WTC11 (cell line): ENCODE measurements around the gene STIM2.

Experiments used
- CREB1 ChIP-seq: sonication (generic); formaldehyde crosslinking; IDR thresholded peaks from 2 replicates; pipeline ENCODE4 v1.8.0; 2023; ENCODE audit warnings: mild to moderate bottlenecking, missing genetic modification reagents
- CREM ChIP-seq: sonication (generic); formaldehyde crosslinking; IDR thresholded peaks from 2 replicates; pipeline ENCODE4 v1.8.1; 2022; ENCODE audit warnings: mild to moderate bottlenecking, missing genetic modification reagents, moderate library complexity
- FOXJ3 ChIP-seq: sonication (generic); formaldehyde crosslinking; IDR thresholded peaks from 2 replicates; pipeline ENCODE4 v1.9.0; 2021; ENCODE audit warnings: missing genetic modification reagents, mild to moderate bottlenecking, borderline replicate concordance
- MYBL2 ChIP-seq: sonication (generic); formaldehyde crosslinking; IDR thresholded peaks from 2 replicates; pipeline ENCODE4 v1.8.1; 2023; ENCODE audit warnings: mild to moderate bottlenecking, moderate library complexity, missing genetic modification reagents
- NFATC4 ChIP-seq: fragments of 250-450 bp; sonication (Bioruptor Pico); IDR thresholded peaks from 2 replicates; pipeline ENCODE4 v1.9.0; 2021; ENCODE audit warnings: mild to moderate bottlenecking
- NFE2L1 ChIP-seq: sonication (generic); formaldehyde crosslinking; IDR thresholded peaks from 2 replicates; pipeline ENCODE4 v1.8.1; 2023; ENCODE audit warnings: missing genetic modification reagents
- NR1H2 ChIP-seq: sonication (generic); formaldehyde crosslinking; IDR thresholded peaks from 2 replicates; pipeline ENCODE4 v1.9.0; 2021; ENCODE audit warnings: mild to moderate bottlenecking, moderate library complexity, missing genetic modification reagents
- SMAD3 ChIP-seq: sonication (generic); formaldehyde crosslinking; IDR thresholded peaks from 2 replicates; pipeline ENCODE4 v1.8.0; 2022; ENCODE audit warnings: missing genetic modification reagents, mild to moderate bottlenecking, borderline replicate concordance
- SP1 ChIP-seq: sonication (generic); formaldehyde crosslinking; conservative IDR thresholded peaks from 2 replicates; pipeline ENCODE4 v1.8.1; 2022; ENCODE audit warnings: missing genetic modification reagents
- ZNF263 ChIP-seq: sonication (generic); formaldehyde crosslinking; IDR thresholded peaks from 2 replicates; pipeline ENCODE4 v1.8.1; 2022; ENCODE audit warnings: low read depth, mild to moderate bottlenecking, moderate library complexity, missing genetic modification reagents
- TF ChIP-seq, protein P1 (sequence below): sonication (generic); formaldehyde crosslinking; IDR thresholded peaks from 2 replicates; pipeline ENCODE4 v1.8.1; 2022; ENCODE audit warnings: low read depth, missing genetic modification reagents, borderline replicate concordance
- TF ChIP-seq, protein P2 (sequence below): fragments of 200-600 bp; IDR thresholded peaks from 2 replicates; pipeline ENCODE4 v1.8.0; 2022; ENCODE audit warnings: antibody characterized with exemption
- TF ChIP-seq, protein P3 (sequence below): sonication (generic); formaldehyde crosslinking; IDR thresholded peaks from 2 replicates; pipeline ENCODE4 v1.8.0; 2023; ENCODE audit warnings: missing genetic modification reagents, mild to moderate bottlenecking, borderline replicate concordance
- TF ChIP-seq, protein P4 (sequence below): sonication (generic); formaldehyde crosslinking; IDR thresholded peaks from 2 replicates; pipeline ENCODE4 v1.8.0; 2022; ENCODE audit warnings: mild to moderate bottlenecking, missing genetic modification reagents

DNA sequence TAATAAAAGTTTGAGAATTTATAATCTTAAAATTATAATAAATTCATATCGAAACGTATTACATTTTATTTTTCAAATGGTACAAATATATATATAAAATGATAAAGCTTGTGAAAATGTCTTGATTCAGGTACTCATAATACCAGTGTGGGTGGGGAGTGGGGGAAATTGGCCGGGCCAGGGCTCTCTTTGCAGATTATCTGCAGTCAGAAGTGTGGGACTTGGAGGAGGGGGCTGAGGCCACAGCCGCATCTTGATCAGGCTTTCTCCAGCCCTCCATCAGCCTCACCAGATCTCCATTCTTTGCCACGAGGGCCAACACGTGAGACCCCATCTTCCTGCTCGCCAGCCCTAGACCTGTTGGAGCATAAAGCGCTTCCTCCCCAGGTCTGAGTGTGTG lies 86.7 kb downstream of the STIM2 start:
- TF ChIP-seq MYBL2 (CRISPR knock-in tag): no peak
- TF ChIP-seq, protein P1, sequence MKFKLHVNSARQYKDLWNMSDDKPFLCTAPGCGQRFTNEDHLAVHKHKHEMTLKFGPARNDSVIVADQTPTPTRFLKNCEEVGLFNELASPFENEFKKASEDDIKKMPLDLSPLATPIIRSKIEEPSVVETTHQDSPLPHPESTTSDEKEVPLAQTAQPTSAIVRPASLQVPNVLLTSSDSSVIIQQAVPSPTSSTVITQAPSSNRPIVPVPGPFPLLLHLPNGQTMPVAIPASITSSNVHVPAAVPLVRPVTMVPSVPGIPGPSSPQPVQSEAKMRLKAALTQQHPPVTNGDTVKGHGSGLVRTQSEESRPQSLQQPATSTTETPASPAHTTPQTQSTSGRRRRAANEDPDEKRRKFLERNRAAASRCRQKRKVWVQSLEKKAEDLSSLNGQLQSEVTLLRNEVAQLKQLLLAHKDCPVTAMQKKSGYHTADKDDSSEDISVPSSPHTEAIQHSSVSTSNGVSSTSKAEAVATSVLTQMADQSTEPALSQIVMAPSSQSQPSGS (CRISPR knock-in tag): no peak
- TF ChIP-seq ZNF263 (CRISPR knock-in tag): no peak
- TF ChIP-seq, protein P2, sequence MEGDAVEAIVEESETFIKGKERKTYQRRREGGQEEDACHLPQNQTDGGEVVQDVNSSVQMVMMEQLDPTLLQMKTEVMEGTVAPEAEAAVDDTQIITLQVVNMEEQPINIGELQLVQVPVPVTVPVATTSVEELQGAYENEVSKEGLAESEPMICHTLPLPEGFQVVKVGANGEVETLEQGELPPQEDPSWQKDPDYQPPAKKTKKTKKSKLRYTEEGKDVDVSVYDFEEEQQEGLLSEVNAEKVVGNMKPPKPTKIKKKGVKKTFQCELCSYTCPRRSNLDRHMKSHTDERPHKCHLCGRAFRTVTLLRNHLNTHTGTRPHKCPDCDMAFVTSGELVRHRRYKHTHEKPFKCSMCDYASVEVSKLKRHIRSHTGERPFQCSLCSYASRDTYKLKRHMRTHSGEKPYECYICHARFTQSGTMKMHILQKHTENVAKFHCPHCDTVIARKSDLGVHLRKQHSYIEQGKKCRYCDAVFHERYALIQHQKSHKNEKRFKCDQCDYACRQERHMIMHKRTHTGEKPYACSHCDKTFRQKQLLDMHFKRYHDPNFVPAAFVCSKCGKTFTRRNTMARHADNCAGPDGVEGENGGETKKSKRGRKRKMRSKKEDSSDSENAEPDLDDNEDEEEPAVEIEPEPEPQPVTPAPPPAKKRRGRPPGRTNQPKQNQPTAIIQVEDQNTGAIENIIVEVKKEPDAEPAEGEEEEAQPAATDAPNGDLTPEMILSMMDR: no peak
- no peak for TF ChIP-seq NR1H2 (CRISPR knock-in tag)
- TF ChIP-seq FOXJ3: no peak
- TF ChIP-seq, protein P3, sequence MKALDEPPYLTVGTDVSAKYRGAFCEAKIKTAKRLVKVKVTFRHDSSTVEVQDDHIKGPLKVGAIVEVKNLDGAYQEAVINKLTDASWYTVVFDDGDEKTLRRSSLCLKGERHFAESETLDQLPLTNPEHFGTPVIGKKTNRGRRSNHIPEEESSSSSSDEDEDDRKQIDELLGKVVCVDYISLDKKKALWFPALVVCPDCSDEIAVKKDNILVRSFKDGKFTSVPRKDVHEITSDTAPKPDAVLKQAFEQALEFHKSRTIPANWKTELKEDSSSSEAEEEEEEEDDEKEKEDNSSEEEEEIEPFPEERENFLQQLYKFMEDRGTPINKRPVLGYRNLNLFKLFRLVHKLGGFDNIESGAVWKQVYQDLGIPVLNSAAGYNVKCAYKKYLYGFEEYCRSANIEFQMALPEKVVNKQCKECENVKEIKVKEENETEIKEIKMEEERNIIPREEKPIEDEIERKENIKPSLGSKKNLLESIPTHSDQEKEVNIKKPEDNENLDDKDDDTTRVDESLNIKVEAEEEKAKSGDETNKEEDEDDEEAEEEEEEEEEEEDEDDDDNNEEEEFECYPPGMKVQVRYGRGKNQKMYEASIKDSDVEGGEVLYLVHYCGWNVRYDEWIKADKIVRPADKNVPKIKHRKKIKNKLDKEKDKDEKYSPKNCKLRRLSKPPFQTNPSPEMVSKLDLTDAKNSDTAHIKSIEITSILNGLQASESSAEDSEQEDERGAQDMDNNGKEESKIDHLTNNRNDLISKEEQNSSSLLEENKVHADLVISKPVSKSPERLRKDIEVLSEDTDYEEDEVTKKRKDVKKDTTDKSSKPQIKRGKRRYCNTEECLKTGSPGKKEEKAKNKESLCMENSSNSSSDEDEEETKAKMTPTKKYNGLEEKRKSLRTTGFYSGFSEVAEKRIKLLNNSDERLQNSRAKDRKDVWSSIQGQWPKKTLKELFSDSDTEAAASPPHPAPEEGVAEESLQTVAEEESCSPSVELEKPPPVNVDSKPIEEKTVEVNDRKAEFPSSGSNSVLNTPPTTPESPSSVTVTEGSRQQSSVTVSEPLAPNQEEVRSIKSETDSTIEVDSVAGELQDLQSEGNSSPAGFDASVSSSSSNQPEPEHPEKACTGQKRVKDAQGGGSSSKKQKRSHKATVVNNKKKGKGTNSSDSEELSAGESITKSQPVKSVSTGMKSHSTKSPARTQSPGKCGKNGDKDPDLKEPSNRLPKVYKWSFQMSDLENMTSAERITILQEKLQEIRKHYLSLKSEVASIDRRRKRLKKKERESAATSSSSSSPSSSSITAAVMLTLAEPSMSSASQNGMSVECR (CRISPR knock-in tag): no peak
- TF ChIP-seq, protein P4, sequence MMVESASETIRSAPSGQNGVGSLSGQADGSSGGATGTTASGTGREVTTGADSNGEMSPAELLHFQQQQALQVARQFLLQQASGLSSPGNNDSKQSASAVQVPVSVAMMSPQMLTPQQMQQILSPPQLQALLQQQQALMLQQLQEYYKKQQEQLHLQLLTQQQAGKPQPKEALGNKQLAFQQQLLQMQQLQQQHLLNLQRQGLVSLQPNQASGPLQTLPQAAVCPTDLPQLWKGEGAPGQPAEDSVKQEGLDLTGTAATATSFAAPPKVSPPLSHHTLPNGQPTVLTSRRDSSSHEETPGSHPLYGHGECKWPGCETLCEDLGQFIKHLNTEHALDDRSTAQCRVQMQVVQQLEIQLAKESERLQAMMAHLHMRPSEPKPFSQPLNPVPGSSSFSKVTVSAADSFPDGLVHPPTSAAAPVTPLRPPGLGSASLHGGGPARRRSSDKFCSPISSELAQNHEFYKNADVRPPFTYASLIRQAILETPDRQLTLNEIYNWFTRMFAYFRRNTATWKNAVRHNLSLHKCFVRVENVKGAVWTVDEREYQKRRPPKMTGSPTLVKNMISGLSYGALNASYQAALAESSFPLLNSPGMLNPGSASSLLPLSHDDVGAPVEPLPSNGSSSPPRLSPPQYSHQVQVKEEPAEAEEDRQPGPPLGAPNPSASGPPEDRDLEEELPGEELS: no peak
- no peak for TF ChIP-seq SMAD3
- no peak for TF ChIP-seq NFATC4 (CRISPR knock-in tag)
- no peak for TF ChIP-seq SP1
- TF ChIP-seq NFE2L1 (CRISPR knock-in tag): no peak
- no peak for TF ChIP-seq CREM
- no peak for TF ChIP-seq CREB1 (CRISPR knock-in tag)
